Activated CD8-positive, alpha-beta T cell treated with anti-CD3 and anti-CD28 coated beads for 36 hours (primary cell): Measurements from ENCODE around the gene ATP1B1. TPM values are rescaled to one million over a fixed set of nuclear protein-coding genes. Genes with fewer than 3 reads are reported as not detected.

Experiments
- ATAC-seq: fragments of 200-7000 bp; cut with Tn5 transposase; one replicate; pipeline ENCODE4 v1.10.0; 2021; ENCODE audit warnings: mild to moderate bottlenecking, moderate library complexity
- CTCF ChIA-PET: fragments of 350-600 bp; sonication (Branson Sonifier 250); formaldehyde crosslinking; loops from one replicate; lab custom pipeline; 2021; ENCODE audit warnings: antibody characterized with exemption; lab: Charles Lee
- POLR2A ChIA-PET: fragments of 350-600 bp; sonication (Branson Sonifier 250); formaldehyde crosslinking; loops from one replicate; lab custom pipeline; 2021; ENCODE audit warnings: antibody characterized with exemption; lab: Charles Lee
- DNase-seq: peaks from one replicate; pipeline ENCODE4 v3.0.0-alpha.2; 2020
- H3K27ac Mint-ChIP-seq: one replicate; pipeline ENCODE4 v1.8.0; 2021; ENCODE audit warnings: mild to moderate bottlenecking, mixed read lengths
- H3K27me3 Mint-ChIP-seq: one replicate; pipeline ENCODE4 v1.8.0; 2021; ENCODE audit warnings: mixed read lengths
- H3K36me3 Mint-ChIP-seq: one replicate; pipeline ENCODE4 v1.8.0; 2021; ENCODE audit warnings: low read depth, mixed read lengths
- H3K4me1 Mint-ChIP-seq: one replicate; pipeline ENCODE4 v1.8.0; 2021; ENCODE audit warnings: low read depth, mixed read lengths
- H3K4me3 Mint-ChIP-seq: one replicate; pipeline ENCODE4 v1.8.0; 2021; ENCODE audit warnings: mild to moderate bottlenecking, moderate library complexity, mixed read lengths
- H3K9me3 Mint-ChIP-seq: one replicate; pipeline ENCODE4 v1.8.0; 2021; ENCODE audit warnings: mixed read lengths
- CTCF ChIP-seq: fragments of 200-600 bp; IDR thresholded peaks from one replicate; pipeline ENCODE4 v1.8.0; 2022; ENCODE audit warnings: antibody characterized with exemption, mild to moderate bottlenecking
- intact Hi-C: fragments of 100-400 bp; cut with micrococcal nuclease; formaldehyde crosslinking; loops from one replicate; pipeline ENCODE4 v1.10.0; 2022
- total RNA-seq, 2 experiments: library from RNA; stranded (reverse); gene quantifications; one replicate each; pipeline ENCODE4 v1.2.3, GENCODE V29; 2021

Gene ATP1B1
- total RNA-seq, 2 experiments from 2014 or later = 3.1 to 3.7 TPM

- H3K36me3 Mint-ChIP-seq = no peaks in the 10 kb centered on the region
- no peaks in the 10 kb centered on the region for H3K4me1 Mint-ChIP-seq
- no peak for DNase-seq
- POLR2A ChIA-PET = no interaction called here
- ATAC-seq = no peak
- intact Hi-C loops = no loop called here
- no peak overlapping the region for H3K4me3 Mint-ChIP-seq
- CTCF ChIA-PET = interaction anchor here (1.1 kb wide), 1 partner anchor 36 kb away, joined by 3 read pairs; no protein-coding TSS in a partner anchor
- TF ChIP-seq CTCF = no peak
- no peaks in the 10 kb centered on the region for H3K9me3 Mint-ChIP-seq
- H3K27ac Mint-ChIP-seq = no peak overlapping the region
- no peaks in the 10 kb centered on the region for H3K27me3 Mint-ChIP-seq
Measured at GRCh38 chr1:169078163-169078883, 28.2 kb upstream of the ATP1B1 start.

- no peaks in the 10 kb centered on the region for H3K36me3 Mint-ChIP-seq
- no peak overlapping the region for H3K4me3 Mint-ChIP-seq
- H3K27ac Mint-ChIP-seq = no peak overlapping the region
- no peaks in the 10 kb centered on the region for H3K27me3 Mint-ChIP-seq
- intact Hi-C loops = no loop called here
- H3K9me3 Mint-ChIP-seq = no peaks in the 10 kb centered on the region
- DNase-seq (no peak), ATAC-seq (no peak)
- ChIA-PET POLR2A (no interaction called here), CTCF (no interaction called here)
- TF ChIP-seq CTCF = no peak
- no peaks in the 10 kb centered on the region for H3K4me1 Mint-ChIP-seq
Measured at GRCh38 chr1:169081503-169082123, 24.9 kb upstream of the ATP1B1 start.

- TF ChIP-seq CTCF = no peak
- Mint-ChIP-seq H3K4me3 (no peak overlapping the region), H3K9me3 (no peaks in the 10 kb centered on the region), H3K27ac (no peak overlapping the region), H3K36me3 (no peaks in the 10 kb centered on the region), H3K4me1 (peaks cover 9% of the 10 kb centered on the region), H3K27me3 (no peaks in the 10 kb centered on the region)
- intact Hi-C loops = no loop called here
- ATAC-seq (no peak), DNase-seq (no peak)
- CTCF ChIA-PET = interaction anchor here (1.1 kb wide), 1 partner anchor 798 kb away, joined by 3 read pairs; no protein-coding TSS in a partner anchor
- POLR2A ChIA-PET = no interaction called here
Measured at GRCh38 chr1:169085911-169086310, 20.6 kb upstream of the ATP1B1 start.

- intact Hi-C loops = no loop called here
- Mint-ChIP-seq H3K36me3 (no peaks in the 10 kb centered on the region), H3K4me3 (no peak overlapping the region), H3K9me3 (no peaks in the 10 kb centered on the region), H3K27me3 (no peaks in the 10 kb centered on the region), H3K4me1 (peaks cover 9% of the 10 kb centered on the region), H3K27ac (no peak overlapping the region)
- no peak for DNase-seq
- POLR2A ChIA-PET = interaction anchor here (0.6 to 0.7 kb wide), 2 partner anchors 24 to 678 kb away, joined by 3 to 5 read pairs; no protein-coding TSS in a partner anchor
- CTCF ChIA-PET = interaction anchor here (1.1 to 1.2 kb wide), 4 partner anchors 16 to 799 kb away, joined by 3 read pairs; no protein-coding TSS in a partner anchor
- TF ChIP-seq CTCF = no peak
- ATAC-seq = no peak
Measured at GRCh38 chr1:169086603-169087455, 19.7 kb upstream of the ATP1B1 start.
